Upper lobe of left lung (tissue), 6 donors: ENCODE measurements around the gene GLP2R. TPM values are rescaled to one million over a fixed set of nuclear protein-coding genes. Genes with fewer than 3 reads are reported as not detected.

Experiments
- ATAC-seq, 2 donors: fragments of 200-7000 bp; cut with Tn5 transposase; one replicate each; pipeline ENCODE4 v1.9.1; 2022; ENCODE audit warnings: mild to moderate bottlenecking in 2 of 2, moderate library complexity in 2 of 2; ENCODE audit not compliant: low FRiP score in 2 of 2
- DNase-seq, 2 donors: peaks; one replicate each; pipeline ENCODE4 v3.0.0-alpha.2; 2019 to 2020
- H3K27ac ChIP-seq, 4 donors: fragments of 200-600 bp; sonication (generic); one replicate each; pipeline ENCODE4 v1.5.1; 2016 to 2019
- H3K27me3 ChIP-seq, 4 donors: fragments of 200-600 bp; sonication (generic); one replicate each; pipeline ENCODE4 v1.5.1; 2017 to 2019
- H3K36me3 ChIP-seq, 4 donors: fragments of 200-600 bp; sonication (generic); one replicate each; pipeline ENCODE4 v1.5.1; 2016 to 2019
- H3K4me1 ChIP-seq, 4 donors: fragments of 200-600 bp; sonication (generic); one replicate each; pipeline ENCODE4 v1.5.1; 2018 to 2019
- H3K4me3 ChIP-seq, 4 donors: fragments of 200-600 bp; sonication (generic); one replicate each; pipeline ENCODE4 v1.5.1; 2017 to 2019; ENCODE audit warnings: mild to moderate bottlenecking in 2 of 4, moderate library complexity in 1 of 4
- H3K9me3 ChIP-seq, 4 donors: fragments of 200-600 bp; sonication (generic); one replicate each; pipeline ENCODE4 v1.5.1; 2018 to 2019
- EP300 ChIP-seq, 4 donors: sonication (generic); formaldehyde crosslinking; IDR thresholded peaks; one replicate each; pipeline ENCODE4 v1.5.1; 2017; ENCODE audit warnings: antibody characterized with exemption in 4 of 4, control low read depth in 2 of 4
- POLR2A ChIP-seq, 4 donors: fragments of 450-650 bp; IDR thresholded peaks; one replicate each; pipeline ENCODE4 v1.5.1; 2016 to 2017; ENCODE audit warnings: antibody characterized with exemption in 4 of 4, mild to moderate bottlenecking in 2 of 4
- POLR2AphosphoS5 ChIP-seq, 2 donors: sonication (generic); formaldehyde crosslinking; IDR thresholded peaks; one replicate each; pipeline ENCODE4 v1.5.1; 2017; ENCODE audit warnings: antibody characterized with exemption in 2 of 2
- WGBS, 2 donors: methylation state at CpG; one replicate each; pipeline ENCODE4 v1.1.5; 2017 to 2018; 5-methylcytosine and 5-hydroxymethylcytosine counted together
- total RNA-seq, 6 donors: library from RNA; depleted of rRNA in 4 of 6; stranded (reverse); fragments of >200 nt in 4 of 6; gene quantifications; one replicate each; pipeline versions ENCODE4 v1.1.0 to v1.2.1, GENCODE V29; 2016 to 2021
- TF ChIP-seq, protein P1 (sequence below), 6 experiments: fragments of 450-650 bp in 4 of 6; fragments of 200-600 bp in 2 of 6; sonication (generic) in 2 of 6; IDR thresholded peaks; one replicate each; pipeline ENCODE4 v1.5.1; 2016 to 2019; ENCODE audit warnings: antibody characterized with exemption in 6 of 6
- donor health status: DM: no; HTN: no; CAD: no; lungs with moderate emphysema.
- donor health status: DM: no; HTN: yes; CAD: no; lungs with severe emphysema.

GLP2R gene
- total RNA-seq, 6 donors from 2014 or later: 0.30 to 2.0 (median 0.78) TPM; not detected in 2

DNA sequence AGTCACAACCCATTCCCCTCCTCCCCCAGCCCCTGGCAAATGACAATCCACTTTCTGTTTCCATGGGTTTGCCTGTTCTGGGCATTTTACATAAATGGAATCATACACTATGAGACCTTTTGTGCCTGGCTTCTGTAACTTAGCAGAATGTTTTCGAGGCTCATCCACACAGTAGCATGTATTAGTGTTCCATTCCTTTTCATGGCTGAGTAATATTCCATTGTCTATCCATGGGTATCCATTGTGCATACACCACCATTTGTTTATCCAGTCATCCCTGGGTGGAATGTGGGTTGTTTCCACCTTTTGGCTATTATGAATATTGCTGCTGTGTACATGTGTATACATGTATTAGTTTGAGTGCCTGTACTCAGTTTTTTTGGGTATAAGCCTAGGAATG lies 113.0 kb downstream of the GLP2R start:
- TF ChIP-seq EP300 (IDR thresholded peaks at IDR 0.05): no peak
- no peak for TF ChIP-seq POLR2A (IDR thresholded peaks at IDR 0.05)
- TF ChIP-seq, protein P1, sequence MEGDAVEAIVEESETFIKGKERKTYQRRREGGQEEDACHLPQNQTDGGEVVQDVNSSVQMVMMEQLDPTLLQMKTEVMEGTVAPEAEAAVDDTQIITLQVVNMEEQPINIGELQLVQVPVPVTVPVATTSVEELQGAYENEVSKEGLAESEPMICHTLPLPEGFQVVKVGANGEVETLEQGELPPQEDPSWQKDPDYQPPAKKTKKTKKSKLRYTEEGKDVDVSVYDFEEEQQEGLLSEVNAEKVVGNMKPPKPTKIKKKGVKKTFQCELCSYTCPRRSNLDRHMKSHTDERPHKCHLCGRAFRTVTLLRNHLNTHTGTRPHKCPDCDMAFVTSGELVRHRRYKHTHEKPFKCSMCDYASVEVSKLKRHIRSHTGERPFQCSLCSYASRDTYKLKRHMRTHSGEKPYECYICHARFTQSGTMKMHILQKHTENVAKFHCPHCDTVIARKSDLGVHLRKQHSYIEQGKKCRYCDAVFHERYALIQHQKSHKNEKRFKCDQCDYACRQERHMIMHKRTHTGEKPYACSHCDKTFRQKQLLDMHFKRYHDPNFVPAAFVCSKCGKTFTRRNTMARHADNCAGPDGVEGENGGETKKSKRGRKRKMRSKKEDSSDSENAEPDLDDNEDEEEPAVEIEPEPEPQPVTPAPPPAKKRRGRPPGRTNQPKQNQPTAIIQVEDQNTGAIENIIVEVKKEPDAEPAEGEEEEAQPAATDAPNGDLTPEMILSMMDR (IDR thresholded peaks at IDR 0.05): no peak
- no peak for TF ChIP-seq POLR2AphosphoS5 (IDR thresholded peaks at IDR 0.05)
- H3K4me1 ChIP-seq: peaks cover 0 to 4% (median 0%) of the 10 kb centered on the region in 4 donors
- WGBS, 2 donors: 69 to 93% methylated on average over 1 of the region's 1 CpG
- no peaks in the 10 kb centered on the region for H3K27me3 ChIP-seq
- DNase-seq (no peak), ATAC-seq (no peak)
- peaks cover 0 to 6% (median 4%) of the 10 kb centered on the region in 4 donors for H3K9me3 ChIP-seq
- peaks cover 0 to 26% (median 12%) of the 10 kb centered on the region in 4 donors for H3K36me3 ChIP-seq
- H3K4me3 ChIP-seq: no peak overlapping the region
- no peak overlapping the region for H3K27ac ChIP-seq

DNA sequence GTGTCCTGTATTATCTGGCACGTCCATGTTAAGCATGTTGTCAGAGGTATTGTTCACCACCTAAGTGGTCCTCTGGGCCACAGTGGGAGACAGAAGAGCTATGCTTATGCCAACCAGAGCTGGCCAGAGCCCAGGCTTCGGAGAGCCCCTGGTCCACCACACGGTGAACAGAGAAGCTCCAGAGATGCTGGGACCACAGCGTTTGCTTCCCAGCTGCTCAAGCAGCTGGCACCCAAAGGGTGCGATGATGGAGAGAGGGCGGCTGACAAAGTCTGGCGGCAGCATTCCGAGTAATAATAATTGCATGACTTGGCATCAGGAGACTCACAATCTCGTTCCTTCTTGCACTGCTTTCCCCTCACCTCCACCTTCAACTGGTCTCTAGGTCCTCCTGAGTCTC lies 115.1 kb downstream of the GLP2R start:
- no peak for ATAC-seq
- 76 to 80% methylated on average over 8 to 9 of the region's 9 CpGs for WGBS, 2 donors
- H3K4me3 ChIP-seq: no peak overlapping the region
- TF ChIP-seq POLR2AphosphoS5 (IDR thresholded peaks at IDR 0.05): no peak
- no peak for TF ChIP-seq POLR2A (IDR thresholded peaks at IDR 0.05)
- TF ChIP-seq EP300 (IDR thresholded peaks at IDR 0.05): no peak
- TF ChIP-seq, protein P1 (IDR thresholded peaks at IDR 0.05): no peak
- DNase-seq: no peak
- H3K9me3 ChIP-seq: peaks cover 0 to 6% (median 4%) of the 10 kb centered on the region in 4 donors
- H3K4me1 ChIP-seq: peaks cover 0 to 4% (median 0%) of the 10 kb centered on the region in 4 donors
- no peaks in the 10 kb centered on the region for H3K27me3 ChIP-seq
- no peak overlapping the region for H3K27ac ChIP-seq
- H3K36me3 ChIP-seq: peaks cover 0 to 30% (median 11%) of the 10 kb centered on the region in 4 donors

DNA sequence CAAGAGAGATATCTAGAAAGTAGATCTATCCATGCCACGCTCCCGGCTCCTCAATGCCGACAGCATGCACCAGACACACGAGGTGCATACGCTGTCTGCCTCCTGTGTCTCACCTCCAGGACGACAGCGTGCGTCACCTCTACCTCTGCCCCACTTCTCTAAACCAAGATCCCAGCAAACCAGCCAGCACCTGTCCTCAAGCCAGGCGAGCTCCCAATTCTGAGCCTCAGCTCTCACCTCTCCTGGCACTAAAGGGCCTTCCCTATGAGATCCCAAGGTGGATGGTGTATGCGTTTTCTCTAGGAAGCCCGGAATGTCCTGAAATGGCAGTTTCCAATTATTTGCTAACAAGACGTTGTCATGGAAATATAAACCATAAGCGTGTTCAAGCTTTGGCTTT lies 115.6 kb downstream of the GLP2R start:
- ATAC-seq: no peak
- no peak for TF ChIP-seq EP300 (IDR thresholded peaks at IDR 0.05)
- TF ChIP-seq, protein P1 (IDR thresholded peaks at IDR 0.05): no peak
- TF ChIP-seq POLR2A (IDR thresholded peaks at IDR 0.05): no peak
- no peak for TF ChIP-seq POLR2AphosphoS5 (IDR thresholded peaks at IDR 0.05)
- WGBS, 2 donors: 90 to 92% methylated on average over 13 of the region's 13 CpGs
- peaks cover 0 to 4% (median 0%) of the 10 kb centered on the region in 4 donors for H3K4me1 ChIP-seq
- no peaks in the 10 kb centered on the region for H3K27me3 ChIP-seq
- peaks cover 0 to 6% (median 4%) of the 10 kb centered on the region in 4 donors for H3K9me3 ChIP-seq
- H3K4me3 ChIP-seq: no peak overlapping the region
- H3K27ac ChIP-seq: no peak overlapping the region
- peaks cover 0 to 30% (median 11%) of the 10 kb centered on the region in 4 donors for H3K36me3 ChIP-seq
- DNase-seq: no peak

Other genes starting within 250 kb of the GLP2R start
- 10 to 100 TPM in 3 of 6 donors, 1 to 10 TPM in 2, under 1 TPM in 1; 0.72 to 69.0 (median 12.5) TPM for gene CFAP52, start 249.3 kb upstream of the GLP2R start, total RNA-seq
- gene USP43, start 180.4 kb upstream of the GLP2R start, total RNA-seq: 10 to 100 TPM in 4 of 6 donors, 1 to 10 TPM in 2; 5.9 to 17.9 (median 11.0) TPM
- gene DHRS7C, start 34.3 kb upstream of the GLP2R start, total RNA-seq: not detected
- gene GSG1L2, start 3.8 kb upstream of the GLP2R start, total RNA-seq: not detected
- gene RCVRN, start 79.3 kb downstream of the GLP2R start, total RNA-seq: 1 to 10 TPM in 1 of 6 donors, under 1 TPM in 3, not detected in 2; 0.10 to 6.9 (median 0.27) TPM